H1 (cell line): ENCODE data around the gene PPA2. TPM values are rescaled to one million over a fixed set of nuclear protein-coding genes. Genes with fewer than 3 reads are reported as not detected.

ENCODE experiments used
- CTCF ChIA-PET: fragments of 300-600 bp; sonication (Branson Sonifier 250); formaldehyde crosslinking; loops from one replicate; lab custom pipeline; 2021; ENCODE audit not compliant: partially characterized antibody; lab: Charles Lee
- POLR2A ChIA-PET: fragments of 300-600 bp; sonication (Branson Sonifier 250); formaldehyde crosslinking; loops from one replicate; lab custom pipeline; 2021; ENCODE audit warnings: inconsistent platforms; ENCODE audit not compliant: partially characterized antibody; lab: Charles Lee
- DNase-seq, 2 experiments: peaks; one replicate each; pipeline versions ENCODE4 v3.0.0 to v3.0.0-alpha.2; 2010 to 2022; ENCODE audit warnings: low spot score in 2 of 2, low read depth in 1 of 2, mixed read lengths in 1 of 2
- FAIRE-seq: peaks from 2 replicates; lab custom pipeline; 2011; peaks lifted over from hg19 to GRCh38; lab: Jason Lieb, UNC
- H2AFZ ChIP-seq: 2 replicates; pipeline ENCODE4 v1.8.1; 2012; ENCODE audit warnings: low read length, inconsistent platforms
- H2AK5ac ChIP-seq: 2 replicates; pipeline ENCODE4 v1.6.1; 2013; ENCODE audit warnings: low read depth, low read length
- H2BK120ac ChIP-seq: replicated peaks from 2 replicates; pipeline ENCODE3; 2013; ENCODE audit warnings: low read depth, low read length, inconsistent platforms
- H2BK12ac ChIP-seq: 2 replicates; pipeline ENCODE4 v1.6.1; 2013; ENCODE audit warnings: low read depth, low read length
- H2BK15ac ChIP-seq: 2 replicates; pipeline ENCODE4 v1.6.1; 2013; ENCODE audit warnings: low read length
- H2BK20ac ChIP-seq: 2 replicates; pipeline ENCODE4 v1.6.1; 2013; ENCODE audit warnings: low read length
- H2BK5ac ChIP-seq: 2 replicates; pipeline ENCODE4 v1.6.1; 2013; ENCODE audit warnings: low read depth, low read length
- H3K14ac ChIP-seq: 2 replicates; pipeline ENCODE4 v1.6.1; 2013; ENCODE audit warnings: inconsistent platforms; ENCODE audit not compliant: insufficient read length
- H3K18ac ChIP-seq: 2 replicates; pipeline ENCODE4 v1.6.1; 2013; ENCODE audit warnings: low read length; ENCODE audit errors: extremely low read depth
- H3K23ac ChIP-seq: 2 replicates; pipeline ENCODE4 v1.6.1; 2013; ENCODE audit warnings: inconsistent platforms; ENCODE audit not compliant: insufficient read length
- H3K23me2 ChIP-seq: 2 replicates; pipeline ENCODE4 v1.6.1; 2013; ENCODE audit warnings: low read depth, low read length
- H3K27ac ChIP-seq: 2 replicates; pipeline ENCODE4 v1.6.1; 2011; ENCODE audit warnings: low read depth, low read length, inconsistent platforms
- H3K27me3 ChIP-seq, 4 experiments: replicated peaks in 1 of 4; 1 replicate in 1 of 4; 2 replicates in 3 of 4; pipeline versions ENCODE4 v1.6.1 to v1.8.1; 2011 to 2013; ENCODE audit warnings: low read length in 3 of 4, mild to moderate bottlenecking in 3 of 4, inconsistent platforms in 2 of 4, mixed read lengths in 2 of 4, moderate library complexity in 1 of 4; ENCODE audit not compliant: control insufficient read depth in 3 of 4, insufficient read depth in 3 of 4; ENCODE audit errors: extremely low read depth in 1 of 4
- H3K36me3 ChIP-seq, 4 experiments: 2 replicates each; pipeline versions ENCODE4 v1.6.1 to v1.8.1; 2011 to 2013; ENCODE audit warnings: mild to moderate bottlenecking in 4 of 4, low read length in 3 of 4, moderate library complexity in 2 of 4, control low read depth in 1 of 4, inconsistent platforms in 1 of 4; ENCODE audit not compliant: insufficient read depth in 4 of 4, control insufficient read depth in 2 of 4
- H3K4ac ChIP-seq: replicated peaks from 2 replicates; pipeline ENCODE3; 2013; ENCODE audit warnings: low read length, low read depth, mixed read lengths, inconsistent platforms; ENCODE audit not compliant: insufficient read length
- H3K4me1 ChIP-seq, 4 experiments: replicated peaks in 1 of 4; 1 replicate in 1 of 4; 2 replicates in 3 of 4; pipeline versions ENCODE4 v1.6.1 to v1.8.1; 2011 to 2013; ENCODE audit warnings: low read length in 3 of 4, inconsistent platforms in 2 of 4, mixed read lengths in 1 of 4; ENCODE audit not compliant: insufficient read depth in 4 of 4, control insufficient read depth in 3 of 4
- H3K4me2 ChIP-seq, 2 experiments: 2 replicates each; pipeline versions ENCODE4 v1.6.1 to v1.8.1; 2011 to 2013; ENCODE audit warnings: low read depth in 2 of 2, low read length in 2 of 2, control low read depth in 1 of 2, inconsistent platforms in 1 of 2, mild to moderate bottlenecking in 1 of 2; ENCODE audit not compliant: insufficient read depth in 1 of 2
- H3K4me3 ChIP-seq, 4 experiments: fragments of 200-600, 300-600 bp in 1 of 4; sonication (generic), shearing (Covaris generic), sonication (Bioruptor Twin) in 1 of 4; 2 replicates each; pipeline versions ENCODE4 v1.5.1 to v1.8.1; 2011 to 2016; ENCODE audit warnings: low read length in 4 of 4, low read depth in 3 of 4, control low read depth in 2 of 4, inconsistent platforms in 2 of 4, mild to moderate bottlenecking in 2 of 4, mixed read lengths in 1 of 4, moderate library complexity in 1 of 4; ENCODE audit not compliant: insufficient read depth in 2 of 4; ENCODE audit errors: extremely low read depth in 1 of 4
- H3K56ac ChIP-seq: replicated peaks from 2 replicates; pipeline ENCODE3; 2013; ENCODE audit warnings: low read depth, mild to moderate bottlenecking, mixed read lengths, low read length, inconsistent platforms; ENCODE audit not compliant: insufficient read length
- H3K79me1 ChIP-seq: 2 replicates; pipeline ENCODE4 v1.6.1; 2013; ENCODE audit warnings: low read depth, low read length, control low read depth
- H3K79me2 ChIP-seq, 2 experiments: 2 replicates each; pipeline versions ENCODE4 v1.6.1 to v1.8.1; 2012 to 2013; ENCODE audit warnings: low read length in 2 of 2, mild to moderate bottlenecking in 2 of 2, inconsistent platforms in 1 of 2; ENCODE audit not compliant: insufficient read depth in 2 of 2, control insufficient read depth in 1 of 2
- H3K9ac ChIP-seq, 4 experiments: replicated peaks in 1 of 4; 1 replicate in 1 of 4; 2 replicates in 3 of 4; pipeline versions ENCODE4 v1.6.1 to v1.8.1; 2011 to 2013; ENCODE audit warnings: low read depth in 3 of 4, low read length in 3 of 4, control low read depth in 2 of 4, mild to moderate bottlenecking in 2 of 4, moderate library complexity in 2 of 4, inconsistent platforms in 1 of 4; ENCODE audit errors: extremely low read depth in 1 of 4
- H3K9me3 ChIP-seq, 2 experiments: 2 replicates each; pipeline versions ENCODE4 v1.6.1 to v1.8.1; 2012 to 2013; ENCODE audit warnings: mild to moderate bottlenecking in 2 of 2, moderate library complexity in 2 of 2, control low read depth in 1 of 2, inconsistent platforms in 1 of 2, low read depth in 1 of 2, low read length in 1 of 2, mixed read lengths in 1 of 2; ENCODE audit not compliant: insufficient read depth in 2 of 2
- H4K20me1 ChIP-seq, 2 experiments: replicated peaks in 1 of 2; 2 replicates each; pipeline versions ENCODE3 to v1.8.1; 2011 to 2013; ENCODE audit warnings: inconsistent platforms in 2 of 2, low read length in 2 of 2, mild to moderate bottlenecking in 1 of 2; ENCODE audit not compliant: insufficient read depth in 2 of 2, control insufficient read depth in 1 of 2
- H4K5ac ChIP-seq: 2 replicates; pipeline ENCODE4 v1.6.1; 2013; ENCODE audit warnings: low read length, low read depth, mixed read lengths, inconsistent platforms; ENCODE audit not compliant: insufficient read length
- H4K8ac ChIP-seq: 2 replicates; pipeline ENCODE4 v1.8.0; 2013; ENCODE audit warnings: mild to moderate bottlenecking, moderate library complexity, low read length, inconsistent platforms; ENCODE audit not compliant: insufficient read depth; ENCODE audit errors: extremely low read depth
- H4K91ac ChIP-seq: replicated peaks from 2 replicates; pipeline ENCODE3; 2013; ENCODE audit warnings: low read length, mixed read lengths, inconsistent platforms; ENCODE audit not compliant: insufficient read length
- BACH1 ChIP-seq: IDR thresholded peaks from 2 replicates; pipeline ENCODE4 v1.6.1; 2012; ENCODE audit warnings: low read length, improper control_type of control experiment
- CBX8 ChIP-seq: fragments of 300-800, 300-1000 bp; sonication (generic); IDR thresholded peaks from 2 replicates; pipeline ENCODE4 v1.7.1; 2016; ENCODE audit warnings: low read depth, low read length, borderline replicate concordance
- FOSL1 ChIP-seq: IDR thresholded peaks from 2 replicates; pipeline ENCODE4 v1.6.1; 2011; ENCODE audit warnings: mild to moderate bottlenecking, low read depth, low read length, moderate library complexity; ENCODE audit not compliant: insufficient read depth
- NRF1 ChIP-seq: IDR thresholded peaks from 2 replicates; pipeline ENCODE4 v1.6.1; 2011; ENCODE audit warnings: mild to moderate bottlenecking, low read depth, low read length, improper control_type of control experiment
- POLR2A ChIP-seq, 2 experiments: IDR thresholded peaks; 1 replicate in 1 of 2; 2 replicates in 1 of 2; pipeline ENCODE4 v1.6.1; 2011; ENCODE audit warnings: low read depth in 2 of 2, low read length in 2 of 2, mild to moderate bottlenecking in 2 of 2; ENCODE audit errors: control extremely low read depth in 1 of 2
- RAD21 ChIP-seq, 2 experiments: IDR thresholded peaks in 1 of 2; conservative IDR thresholded peaks in 1 of 2; 2 replicates each; pipeline ENCODE4 v1.6.1; 2011; ENCODE audit warnings: low read depth in 2 of 2, low read length in 2 of 2, improper control_type of control experiment in 1 of 2, inconsistent platforms in 1 of 2, mild to moderate bottlenecking in 1 of 2, moderate library complexity in 1 of 2
- RBBP5 ChIP-seq: IDR thresholded peaks from 2 replicates; pipeline ENCODE4 v1.7.1; 2012; ENCODE audit warnings: low read depth, mild to moderate bottlenecking, inconsistent platforms, low read length, moderate library complexity, borderline replicate concordance
- RNF2 ChIP-seq: fragments of 200-900, 300-1000 bp; sonication (generic); IDR thresholded peaks from 2 replicates; pipeline ENCODE4 v1.7.1; 2016; ENCODE audit warnings: borderline replicate concordance, low read depth, mild to moderate bottlenecking, antibody characterized with exemption, low read length; ENCODE audit not compliant: poor library complexity, severe bottlenecking; ENCODE audit errors: missing control alignments
- RXRA ChIP-seq: IDR thresholded peaks from 2 replicates; pipeline ENCODE4 v1.6.1; 2011; ENCODE audit warnings: low read depth, mild to moderate bottlenecking, low read length, moderate library complexity; ENCODE audit not compliant: insufficient read depth
- SAP30 ChIP-seq: fragments of 300-600 bp; sonication (generic); IDR thresholded peaks from 2 replicates; pipeline ENCODE4 v1.7.1; 2012; ENCODE audit warnings: low read length, moderate library complexity, mild to moderate bottlenecking, inconsistent platforms; ENCODE audit not compliant: insufficient read depth, insufficient replicate concordance
- SIX5 ChIP-seq: IDR thresholded peaks from 2 replicates; pipeline ENCODE4 v1.6.1; 2011; ENCODE audit warnings: mild to moderate bottlenecking, low read depth, low read length
- SP2 ChIP-seq: IDR thresholded peaks from 2 replicates; pipeline ENCODE4 v1.6.1; 2012; ENCODE audit warnings: mild to moderate bottlenecking, low read length, inconsistent platforms
- SP4 ChIP-seq: IDR thresholded peaks from 2 replicates; pipeline ENCODE4 v1.6.1; 2012; ENCODE audit warnings: low read length, inconsistent platforms
- TAF7 ChIP-seq: optimal IDR thresholded peaks from 2 replicates; pipeline ENCODE3; 2011; ENCODE audit warnings: low read depth, mild to moderate bottlenecking, inconsistent platforms, low read length, moderate library complexity, borderline replicate concordance
- WGBS, 2 experiments: shearing (Covaris generic) in 1 of 2; methylation state at CpG; one replicate each; pipeline versions ENCODE4 v1.1.6 to v1.1.7; 2013 to 2015; ENCODE audit warnings: low lambda C conversion rate in 2 of 2, mixed read lengths in 2 of 2, inconsistent platforms in 1 of 2, low coverage in 1 of 2, missing lambda C conversion rate in 1 of 2; ENCODE audit not compliant: insufficient replicate concordance in 2 of 2, insufficient coverage in 1 of 2, insufficient read length in 1 of 2; ENCODE audit errors: extremely low coverage in 1 of 2, missing lambda C conversion rate in 1 of 2; 5-methylcytosine and 5-hydroxymethylcytosine counted together
- polyA plus RNA-seq, 7 experiments: library from polyadenylated mRNA; depleted of rRNA in 3 of 7; stranded (reverse) in 5 of 7; unstranded in 2 of 7; fragments of >200 nt in 5 of 7; fragments of 200-250 nt in 2 of 7; gene quantifications; 1 replicate in 5 of 7; 2 replicates in 1 of 7; 4 replicates in 1 of 7; pipeline versions ENCODE4 v1.2.1 to v1.2.3, GENCODE V29; 2011 to 2013; ENCODE audit warnings: missing spikeins in 2 of 7, mixed read lengths in 2 of 7
- total RNA-seq: library from RNA; stranded (reverse); fragmentation: NEBNext Ultra II Directional; extraction: Animal tissue kit (Norgen Biotek cat#: 25700); gene quantifications from 2 replicates; pipeline ENCODE4 v1.2.1, GENCODE V29; 2021

Gene PPA2
- total and polyA plus RNA-seq, 2 of the 8 experiments (the other 6 are each of a cell fraction or from before 2014, with no cell fraction given), result 24.9 to 62.7 TPM

DNA sequence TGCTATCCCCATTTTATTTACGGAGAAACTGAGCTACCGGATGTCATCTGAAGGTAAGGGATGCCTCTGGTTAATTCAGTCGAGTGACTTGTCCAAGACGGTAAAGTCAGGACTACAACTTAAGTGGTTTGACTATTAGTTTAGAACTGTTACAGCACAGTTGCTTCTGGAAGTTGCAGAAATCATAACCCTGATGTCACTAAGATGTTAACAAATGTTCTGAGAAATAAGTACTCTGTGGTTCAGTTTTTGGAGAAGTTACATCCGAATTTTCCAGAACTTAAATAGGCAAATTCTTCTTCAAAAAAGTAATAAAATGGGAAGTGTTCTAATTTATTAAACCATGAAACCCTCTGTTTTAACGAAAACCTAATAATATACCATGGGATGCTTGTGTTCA lies 3.1 kb downstream of the PPA2 start:
- peaks cover 3 to 11% of the 10 kb centered on the region in 2 experiments for H4K20me1 ChIP-seq
- H3K18ac ChIP-seq, result no peak overlapping the region
- H3K27me3 ChIP-seq, result peaks cover 0 to 3% (median 0%) of the 10 kb centered on the region in 4 experiments; a peak in 3 of 7 replicates
- WGBS, 2 experiments, result 88% methylated on average over 6 of the region's 6 CpGs; no CpG with 5 or more reads in 1 of the 2 experiments
- no peak overlapping the region for H2BK12ac ChIP-seq
- ChIA-PET POLR2A (no interaction called here), CTCF (interaction anchor here (0.6 to 3.8 kb wide), 6 partner anchors 9 to 330 kb away, joined by 3 to 15 read pairs (median 3); no protein-coding TSS in a partner anchor)
- H3K23me2 ChIP-seq, result peaks cover 5% of the 10 kb centered on the region
- no peak overlapping the region for H2AK5ac ChIP-seq
- H3K4me2 ChIP-seq, result no peak overlapping the region
- no peak overlapping the region for H3K9ac ChIP-seq
- H3K36me3 ChIP-seq, result 0 out of 8 replicates have a peak, but pooled peaks cover 0 to 6% (median 0%) of the 10 kb centered on the region in 4 experiments
- no peak overlapping the region for H3K56ac ChIP-seq
- DNase-seq, result no peak
- peaks cover 0 to 5% (median 3%) of the 10 kb centered on the region in 4 experiments; a peak in 3 of 7 replicates for H3K4me1 ChIP-seq
- no peak overlapping the region for H4K91ac ChIP-seq
- H2BK15ac ChIP-seq, result no peak overlapping the region
- peaks cover 9 to 67% of the 10 kb centered on the region in 2 experiments for H3K79me2 ChIP-seq
- H3K4ac ChIP-seq, result no peak overlapping the region
- no peaks in the 10 kb centered on the region for H3K9me3 ChIP-seq
- no peak for FAIRE-seq
- H3K23ac ChIP-seq, result no peak overlapping the region
- no peak overlapping the region for H4K5ac ChIP-seq
- H2BK5ac ChIP-seq, result no peak overlapping the region
- peaks cover 2% of the 10 kb centered on the region; the same call in 1 of the 2 replicates for H3K79me1 ChIP-seq
- no peak overlapping the region for H3K4me3 ChIP-seq
- no peak overlapping the region for H2AFZ ChIP-seq
- H3K14ac ChIP-seq, result no peak overlapping the region
- H3K27ac ChIP-seq, result no peak overlapping the region
- no peak overlapping the region for H4K8ac ChIP-seq
- H2BK120ac ChIP-seq, result no peak overlapping the region
- H2BK20ac ChIP-seq, result no peak overlapping the region
- TF ChIP-seq RXRA (no peak), SIX5 (no peak), RAD21 (IDR thresholded peaks at IDR 0.05 in 1 of 2, conservative IDR thresholded peaks at IDR 0.05 in 1 of 2; ENCODE audit: low read depth in 2 of 2, low read length in 2 of 2) (no peak), SP4 (no peak), CBX8 (no peak), BACH1 (no peak), FOSL1 (no peak), SAP30 (no peak), SP2 (no peak), POLR2A (IDR thresholded peaks at IDR 0.05; ENCODE audit: control extremely low read depth in 1 of 2, low read depth in 2 of 2, low read length in 2 of 2) (no peak), TAF7 (no peak), NRF1 (no peak), RBBP5 (no peak), RNF2 (no peak)
